Ramos (cell line): ENCODE data around the gene VSIG2.
"Not testable (repeated sequence)": the region's sequence is repeated elsewhere in the genome, so short reads cannot be mapped to it uniquely, and the experiment has no call there.

ENCODE experiments used
- in situ Hi-C: fragments of 300-500 bp; cut with MboI; formaldehyde crosslinking; loops from one replicate; pipeline ENCODE4 v1.14.3; 2022; ENCODE audit warnings: low sequenced_read_pairs; ENCODE audit not compliant: unreplicated experiment

Gene VSIG2

GRCh38 chr11:124751741-124752470, at the start of gene VSIG2:
TSS of gene VSIG2 (minus strand) at chr11:124752255. CDS start at chr11:124752137, 118 bp downstream.
- in situ Hi-C loops = loop anchor here (10.0 kb wide), 1 partner anchor 77 kb away; the partner anchor contains the start of genes SIAE and SPA17

- in situ Hi-C loops = no loop called here
Measured at GRCh38 chr11:124801014-124801413, 49.0 kb upstream of the VSIG2 start.

- in situ Hi-C loops = no loop called here
Measured at GRCh38 chr11:124800226-124800929, 48.3 kb upstream of the VSIG2 start, which contains the start of gene MSANTD2. TSS of gene MSANTD2 (minus strand) at chr11:124800406. CDS start at chr11:124800380, 26 bp downstream.

- in situ Hi-C loops = no loop called here
Measured at GRCh38 chr11:124799348-124800225, 47.5 kb upstream of the VSIG2 start.

- in situ Hi-C loops = no loop called here
Measured at GRCh38 chr11:124798991-124799347, 46.9 kb upstream of the VSIG2 start.

GRCh38 chr11:124796312-124796711, 44.3 kb upstream of the VSIG2 start:
- in situ Hi-C loops = no loop called here

GRCh38 chr11:124793466-124794278, 41.6 kb upstream of the VSIG2 start:
- in situ Hi-C loops = no loop called here

- in situ Hi-C loops = no loop called here
Measured at GRCh38 chr11:124791626-124792341, 39.7 kb upstream of the VSIG2 start.

- in situ Hi-C loops = no loop called here
Measured at GRCh38 chr11:124788521-124788920, 36.5 kb upstream of the VSIG2 start.

GRCh38 chr11:124784051-124784450, 32.0 kb upstream of the VSIG2 start:
- in situ Hi-C loops = no loop called here

GRCh38 chr11:124783002-124783401, 30.9 kb upstream of the VSIG2 start:
- in situ Hi-C loops = no loop called here

- in situ Hi-C loops = no loop called here
Measured at GRCh38 chr11:124779568-124779967, 27.5 kb upstream of the VSIG2 start.

- in situ Hi-C loops = no loop called here
Measured at GRCh38 chr11:124778281-124778680, 26.2 kb upstream of the VSIG2 start.

- in situ Hi-C loops = no loop called here
Measured at GRCh38 chr11:124776865-124777645, 25.0 kb upstream of the VSIG2 start.

GRCh38 chr11:124770959-124771358, 18.9 kb upstream of the VSIG2 start:
- in situ Hi-C loops = not testable (repeated sequence)

- in situ Hi-C loops = no loop called here
Measured at GRCh38 chr11:124769806-124770774, 18.0 kb upstream of the VSIG2 start.

- in situ Hi-C loops = no loop called here
Measured at GRCh38 chr11:124768914-124769313, 16.9 kb upstream of the VSIG2 start.
